Smooth muscle cell (in vitro differentiated cells): ENCODE results near the gene CAMTA1. TPM values are rescaled to one million over a fixed set of nuclear protein-coding genes. Genes with fewer than 3 reads are reported as not detected.
A peak's percentile ranks its signal among the peaks of the same experiment; 100 is the strongest.

Experiments
- DNase-seq: peaks from one replicate; lab custom pipeline; 2025; ENCODE audit not compliant: unreplicated experiment; lab: John Stamatoyannopoulos, UW
- H2AFZ ChIP-seq: fragments of 200-600 bp; sonication (generic); 2 replicates; pipeline ENCODE4 v1.6.0; 2016; ENCODE audit warnings: antibody characterized with exemption, low read depth, mild to moderate bottlenecking
- H3F3A ChIP-seq: fragments of 200-600 bp; sonication (generic); 2 replicates; pipeline ENCODE4 v1.6.0; 2017; ENCODE audit warnings: antibody characterized with exemption, low read depth
- H3K27ac ChIP-seq: fragments of 200-600 bp; sonication (generic); 2 replicates; pipeline ENCODE4 v1.5.1; 2016; ENCODE audit warnings: low read depth, mild to moderate bottlenecking
- H3K27me3 ChIP-seq: fragments of 200-600 bp; sonication (generic); 2 replicates; pipeline ENCODE4 v1.6.1; 2016; ENCODE audit warnings: low read depth, mild to moderate bottlenecking
- H3K36me3 ChIP-seq: fragments of 200-600 bp; sonication (generic); 2 replicates; pipeline ENCODE4 v1.5.1; 2016; ENCODE audit warnings: low read depth
- H3K4me1 ChIP-seq: fragments of 200-600 bp; sonication (generic); 2 replicates; pipeline ENCODE4 v1.5.1; 2016; ENCODE audit warnings: low read depth
- H3K4me2 ChIP-seq: fragments of 200-600 bp; sonication (generic); 2 replicates; pipeline ENCODE4 v1.6.0; 2016; ENCODE audit warnings: mild to moderate bottlenecking
- H3K4me3 ChIP-seq: fragments of 200-600 bp; sonication (generic); 2 replicates; pipeline ENCODE4 v1.5.1; 2016; ENCODE audit warnings: mild to moderate bottlenecking
- H3K79me2 ChIP-seq: fragments of 200-600 bp; sonication (generic); 2 replicates; pipeline ENCODE4 v1.6.0; 2016; ENCODE audit warnings: low read depth, mild to moderate bottlenecking
- H3K9ac ChIP-seq: fragments of 200-600 bp; sonication (generic); 2 replicates; pipeline ENCODE4 v1.6.0; 2016; ENCODE audit warnings: low read depth
- H3K9me3 ChIP-seq: fragments of 200-600 bp; sonication (generic); replicated peaks from 2 replicates; pipeline ENCODE4 v1.5.1; 2016; ENCODE audit warnings: low read depth
- H4K20me1 ChIP-seq: fragments of 200-600 bp; sonication (generic); 2 replicates; pipeline ENCODE4 v1.6.0; 2016; ENCODE audit warnings: low read depth
- WGBS: methylation state at CpG from one replicate; pipeline ENCODE4 v1.1.7; 2016; ENCODE audit warnings: low lambda C conversion rate; 5-methylcytosine and 5-hydroxymethylcytosine counted together
- polyA plus RNA-seq: library from polyadenylated mRNA; unstranded; fragments of >200 nt; fragmentation: Nextera tagmentation; extraction: Ambion mirVana; gene quantifications from 2 replicates; pipeline ENCODE4 v1.2.1, GENCODE V29; 2016
- total RNA-seq: library from RNA; depleted of rRNA; stranded (reverse); fragments of >200 nt; gene quantifications from 2 replicates; pipeline ENCODE4 v1.2.3, GENCODE V29; 2014
- TF ChIP-seq, protein P1 (sequence below): fragments of 200-600 bp; sonication (generic); IDR thresholded peaks from 2 replicates; pipeline ENCODE4 v1.5.1; 2017; ENCODE audit warnings: borderline replicate concordance, mild to moderate bottlenecking, antibody characterized with exemption; ENCODE audit not compliant: insufficient read depth, poor library complexity, severe bottlenecking

CAMTA1 gene
- total and polyA plus RNA-seq, 2 experiments from 2014 or later, result 139 to 145 TPM

DNA sequence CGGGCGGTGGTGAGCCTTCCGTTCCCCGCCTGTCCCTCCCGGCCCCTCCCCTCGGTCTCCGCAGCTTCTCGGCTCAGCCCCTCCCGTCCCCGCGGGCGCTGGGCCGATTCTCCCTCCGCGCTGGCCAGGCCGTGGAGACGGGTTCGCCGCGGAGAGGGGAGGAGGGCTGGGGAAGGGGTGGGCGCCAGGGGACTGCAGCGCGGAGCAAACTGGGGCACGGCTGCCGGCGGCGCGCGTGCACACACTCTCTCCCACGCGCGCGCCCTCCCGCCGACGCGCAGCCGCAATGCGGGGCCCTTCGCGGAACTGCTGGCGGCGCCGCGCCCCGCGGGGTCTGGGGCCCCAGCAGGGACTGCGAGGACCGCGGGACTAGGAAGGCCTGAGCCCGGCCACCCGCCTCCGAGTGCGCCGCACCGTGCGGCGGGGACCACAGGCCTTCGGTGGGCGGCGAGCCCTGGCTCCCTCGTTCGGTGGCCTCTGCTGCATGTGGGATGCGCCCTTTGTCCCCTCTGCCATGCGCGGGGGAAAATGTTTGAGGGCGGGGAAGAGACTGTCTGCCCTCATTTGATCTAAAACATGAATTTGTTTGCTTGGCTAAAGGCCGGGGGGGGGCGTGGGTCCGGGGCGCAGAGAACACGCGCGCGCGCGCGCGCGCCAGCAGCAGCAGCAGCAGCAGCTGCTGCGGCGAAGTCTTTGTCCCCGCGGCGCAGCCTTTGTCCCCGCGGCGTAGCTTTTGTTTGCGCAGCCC, 895.1 kb downstream of the CAMTA1 start:
- peak; percentile 58 for DNase-seq
- Histone ChIP-seq H3K4me1 (peaks cover 5% of the 10 kb centered on the region), H3K9me3 (no peaks in the 10 kb centered on the region), H3K9ac (peak overlapping the region; percentile 56), H2AFZ (peak overlapping the region; percentile 89), H3K4me3 (peak overlapping the region; percentile 63), H3K36me3 (no peaks in the 10 kb centered on the region), H3F3A (no peaks in the 10 kb centered on the region), H3K27me3 (no peaks in the 10 kb centered on the region), H3K27ac (no peak overlapping the region), H3K79me2 (no peaks in the 10 kb centered on the region), H4K20me1 (no peaks in the 10 kb centered on the region), H3K4me2 (peak overlapping the region; percentile 92)
- TF ChIP-seq, protein P1, sequence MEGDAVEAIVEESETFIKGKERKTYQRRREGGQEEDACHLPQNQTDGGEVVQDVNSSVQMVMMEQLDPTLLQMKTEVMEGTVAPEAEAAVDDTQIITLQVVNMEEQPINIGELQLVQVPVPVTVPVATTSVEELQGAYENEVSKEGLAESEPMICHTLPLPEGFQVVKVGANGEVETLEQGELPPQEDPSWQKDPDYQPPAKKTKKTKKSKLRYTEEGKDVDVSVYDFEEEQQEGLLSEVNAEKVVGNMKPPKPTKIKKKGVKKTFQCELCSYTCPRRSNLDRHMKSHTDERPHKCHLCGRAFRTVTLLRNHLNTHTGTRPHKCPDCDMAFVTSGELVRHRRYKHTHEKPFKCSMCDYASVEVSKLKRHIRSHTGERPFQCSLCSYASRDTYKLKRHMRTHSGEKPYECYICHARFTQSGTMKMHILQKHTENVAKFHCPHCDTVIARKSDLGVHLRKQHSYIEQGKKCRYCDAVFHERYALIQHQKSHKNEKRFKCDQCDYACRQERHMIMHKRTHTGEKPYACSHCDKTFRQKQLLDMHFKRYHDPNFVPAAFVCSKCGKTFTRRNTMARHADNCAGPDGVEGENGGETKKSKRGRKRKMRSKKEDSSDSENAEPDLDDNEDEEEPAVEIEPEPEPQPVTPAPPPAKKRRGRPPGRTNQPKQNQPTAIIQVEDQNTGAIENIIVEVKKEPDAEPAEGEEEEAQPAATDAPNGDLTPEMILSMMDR, result no peak
- WGBS, result under 1% methylated on average over 42 of the region's 89 CpGs

DNA sequence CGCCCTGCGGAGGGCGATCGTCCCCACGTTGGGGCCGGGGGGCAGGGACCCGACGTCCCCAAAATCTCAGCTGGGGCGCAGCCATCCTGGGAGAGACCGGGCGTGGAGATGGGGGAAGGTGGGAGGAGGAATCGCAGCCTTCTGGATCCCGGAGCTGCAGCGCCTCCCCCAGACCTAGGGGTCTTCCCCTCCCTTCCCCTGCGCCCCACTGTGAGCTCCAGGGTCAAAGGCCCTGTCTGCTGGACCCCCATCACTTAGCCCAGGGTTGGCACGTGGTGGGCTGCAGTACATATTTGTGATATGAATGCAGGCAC, 895.7 kb downstream of the CAMTA1 start:
- no peaks in the 10 kb centered on the region for H3K79me2 ChIP-seq
- peak overlapping the region; percentile 92 for H3K4me2 ChIP-seq
- no peaks in the 10 kb centered on the region for H3K36me3 ChIP-seq
- H4K20me1 ChIP-seq, result no peaks in the 10 kb centered on the region
- H3K9me3 ChIP-seq, result no peaks in the 10 kb centered on the region
- TF ChIP-seq, protein P1, result no peak
- 8% methylated on average over 15 of the region's 16 CpGs for WGBS
- H3K4me3 ChIP-seq, result peak overlapping the region; percentile 63
- peak overlapping the region; percentile 89 for H2AFZ ChIP-seq
- no peak for DNase-seq
- no peak overlapping the region for H3K27ac ChIP-seq
- no peaks in the 10 kb centered on the region for H3K27me3 ChIP-seq
- H3K9ac ChIP-seq, result no peak overlapping the region
- no peaks in the 10 kb centered on the region for H3F3A ChIP-seq
- H3K4me1 ChIP-seq, result peaks cover 5% of the 10 kb centered on the region

DNA sequence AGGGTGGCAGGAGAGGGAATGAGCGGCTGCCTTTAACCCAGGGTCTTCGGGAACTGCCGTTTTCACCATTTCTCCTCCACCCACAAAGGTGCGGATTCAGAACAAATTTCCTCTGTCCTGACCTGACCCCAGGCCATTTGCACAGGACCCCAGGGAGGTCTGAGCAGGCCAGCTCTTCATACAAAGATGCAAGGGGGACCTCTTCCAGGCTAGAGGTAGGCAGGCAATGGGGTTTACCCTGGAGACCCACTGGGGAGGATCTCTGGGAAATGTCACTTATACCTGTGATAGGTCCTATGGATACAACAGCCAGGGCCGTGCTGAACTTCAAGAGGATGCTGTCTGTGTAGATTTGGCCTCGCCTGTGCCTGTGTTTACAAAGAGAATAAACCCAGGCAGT, 896.1 kb downstream of the CAMTA1 start:
- WGBS, result 89% methylated on average over 6 of the region's 6 CpGs
- Histone ChIP-seq H3K4me1 (peaks cover 5% of the 10 kb centered on the region), H3K4me2 (peak overlapping the region; percentile 92)

More for the DNA sequence above, 896.1 kb downstream of the CAMTA1 start:
- H2AFZ ChIP-seq, result no peak overlapping the region
- H3F3A ChIP-seq, result no peaks in the 10 kb centered on the region
- no peaks in the 10 kb centered on the region for H3K79me2 ChIP-seq
- H3K27ac ChIP-seq, result no peak overlapping the region
- H3K36me3 ChIP-seq, result no peaks in the 10 kb centered on the region
- TF ChIP-seq, protein P1, result no peak
- H3K9ac ChIP-seq, result no peak overlapping the region
- H4K20me1 ChIP-seq, result no peaks in the 10 kb centered on the region
- no peaks in the 10 kb centered on the region for H3K27me3 ChIP-seq
- DNase-seq, result no peak
- H3K9me3 ChIP-seq, result no peaks in the 10 kb centered on the region
- no peak overlapping the region for H3K4me3 ChIP-seq
